Measurements from ENCODE around the gene MTNR1A. TPM values are rescaled to one million over a fixed set of nuclear protein-coding genes. Genes with fewer than 3 reads are reported as not detected.

The MTNR1A gene
- total and polyA plus RNA-seq, 5 donors from 2014 or later, result not detected

DNA sequence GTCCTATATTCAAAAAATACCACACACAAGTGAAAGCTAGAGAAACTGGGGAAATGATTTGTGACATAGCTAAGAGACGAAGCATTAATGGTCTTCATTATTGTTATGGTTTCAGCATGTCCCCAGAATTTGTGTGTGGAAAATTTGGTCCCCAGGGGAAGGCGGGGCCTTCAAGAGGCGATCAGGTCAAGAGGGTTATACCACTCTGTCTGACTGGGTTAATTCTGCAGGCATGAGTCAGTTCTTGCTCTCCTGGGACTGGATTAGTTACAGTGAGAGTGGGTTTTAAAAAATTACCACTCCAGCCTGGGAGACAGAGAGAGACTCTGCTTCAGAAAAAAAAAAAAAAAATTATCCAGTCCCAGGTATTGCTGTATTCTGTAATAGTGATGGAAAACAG, 2.1 kb upstream of the MTNR1A start:
- no peak overlapping the region for H3K27ac ChIP-seq (ENCODE audit: insufficient read depth, low read length, poor library complexity, severe bottlenecking)
- no peak for DNase-seq
- ATAC-seq (ENCODE audit: low read depth in 2 of 2), result no peak
- Mint-ChIP-seq H3K27me3 (peaks cover 10% of the 10 kb centered on the region), H3K4me3 (no peak overlapping the region), H3K4me1 (no peaks in the 10 kb centered on the region), H3K27ac (no peak overlapping the region), H3K9me3 (peaks cover 0 to 6% (median 2%) of the 10 kb centered on the region in 7 donors), H3K36me3 (no peaks in the 10 kb centered on the region)
- H3K9me3 ChIP-seq (ENCODE audit: control insufficient read depth in 2 of 2, low read length in 2 of 2), result no peaks in the 10 kb centered on the region
- no peaks in the 10 kb centered on the region for H3K27me3 ChIP-seq (ENCODE audit: control insufficient read depth, insufficient read depth, low read length)
- no peaks in the 10 kb centered on the region for H3K36me3 ChIP-seq (ENCODE audit: control insufficient read depth, insufficient read depth, low read length)
- H3K4me3 ChIP-seq (ENCODE audit: low read depth, low read length), result no peak overlapping the region
- no peaks in the 10 kb centered on the region for H3K4me1 ChIP-seq (ENCODE audit: control insufficient read depth, insufficient read depth, low read length, poor library complexity, severe bottlenecking)

GRCh38 chr4:186557061-186557460, 1.7 kb upstream of the MTNR1A start:
- Histone ChIP-seq H3K4me1 (ENCODE audit: control insufficient read depth, insufficient read depth, low read length, poor library complexity, severe bottlenecking) (no peaks in the 10 kb centered on the region), H3K36me3 (ENCODE audit: control insufficient read depth, insufficient read depth, low read length) (no peaks in the 10 kb centered on the region), H3K27ac (ENCODE audit: insufficient read depth, low read length, poor library complexity, severe bottlenecking) (no peak overlapping the region), H3K4me3 (ENCODE audit: low read depth, low read length) (no peak overlapping the region), H3K9me3 (ENCODE audit: control insufficient read depth in 2 of 2, low read length in 2 of 2) (no peaks in the 10 kb centered on the region), H3K27me3 (ENCODE audit: control insufficient read depth, insufficient read depth, low read length) (no peaks in the 10 kb centered on the region)
- H3K27me3 Mint-ChIP-seq, result peaks cover 10% of the 10 kb centered on the region
- DNase-seq (no peak), ATAC-seq (ENCODE audit: low read depth in 2 of 2) (no peak)
- no peak overlapping the region for H3K27ac Mint-ChIP-seq
- H3K9me3 Mint-ChIP-seq, result peaks cover 0 to 6% (median 2%) of the 10 kb centered on the region in 7 donors
- no peaks in the 10 kb centered on the region for H3K36me3 Mint-ChIP-seq
- no peak overlapping the region for H3K4me3 Mint-ChIP-seq
- H3K4me1 Mint-ChIP-seq, result no peaks in the 10 kb centered on the region

DNA sequence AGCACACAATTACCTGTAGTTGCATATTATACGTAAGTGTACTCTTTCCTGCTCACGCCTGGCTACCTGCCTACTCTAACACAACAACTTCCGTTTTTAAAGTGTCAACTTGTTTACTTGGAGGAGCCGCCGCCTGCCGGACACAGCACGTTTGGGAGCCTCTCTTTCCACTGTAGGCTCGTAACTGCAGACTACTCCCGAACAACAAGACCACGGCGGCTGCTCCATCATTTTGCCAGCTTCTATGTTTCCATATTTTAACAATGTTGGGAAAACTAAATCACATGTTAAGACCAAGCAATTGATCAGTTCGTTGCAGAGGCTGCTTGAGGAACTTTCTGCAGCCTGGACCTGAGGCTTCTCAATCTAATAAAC, 841 bp downstream of the MTNR1A start:
- ATAC-seq (ENCODE audit: low read depth in 2 of 2) (no peak), DNase-seq (no peak)
- peaks cover 11% of the 10 kb centered on the region for H3K27me3 Mint-ChIP-seq
- peaks cover 0 to 3% (median 0%) of the 10 kb centered on the region in 7 donors for H3K9me3 Mint-ChIP-seq
- Histone ChIP-seq H3K27ac (ENCODE audit: insufficient read depth, low read length, poor library complexity, severe bottlenecking) (no peak overlapping the region), H3K4me3 (ENCODE audit: low read depth, low read length) (no peak overlapping the region), H3K4me1 (ENCODE audit: control insufficient read depth, insufficient read depth, low read length, poor library complexity, severe bottlenecking) (no peaks in the 10 kb centered on the region), H3K9me3 (ENCODE audit: control insufficient read depth in 2 of 2, low read length in 2 of 2) (no peaks in the 10 kb centered on the region), H3K36me3 (ENCODE audit: control insufficient read depth, insufficient read depth, low read length) (no peaks in the 10 kb centered on the region), H3K27me3 (ENCODE audit: control insufficient read depth, insufficient read depth, low read length) (peaks cover 2% of the 10 kb centered on the region)
- H3K27ac Mint-ChIP-seq, result no peak overlapping the region
- H3K4me1 Mint-ChIP-seq, result no peaks in the 10 kb centered on the region
- H3K36me3 Mint-ChIP-seq, result no peaks in the 10 kb centered on the region
- H3K4me3 Mint-ChIP-seq, result no peak overlapping the region

GRCh38 chr4:186553717-186554116, 1.6 kb downstream of the MTNR1A start:
- peaks cover 2% of the 10 kb centered on the region for H3K27me3 ChIP-seq (ENCODE audit: control insufficient read depth, insufficient read depth, low read length)
- no peaks in the 10 kb centered on the region for H3K4me1 ChIP-seq (ENCODE audit: control insufficient read depth, insufficient read depth, low read length, poor library complexity, severe bottlenecking)
- H3K27me3 Mint-ChIP-seq, result peaks cover 14% of the 10 kb centered on the region
- H3K36me3 ChIP-seq (ENCODE audit: control insufficient read depth, insufficient read depth, low read length), result no peaks in the 10 kb centered on the region
- no peak overlapping the region for H3K4me3 Mint-ChIP-seq
- peaks cover 0 to 3% (median 0%) of the 10 kb centered on the region in 7 donors for H3K9me3 Mint-ChIP-seq
- no peaks in the 10 kb centered on the region for H3K9me3 ChIP-seq (ENCODE audit: control insufficient read depth in 2 of 2, low read length in 2 of 2)
- H3K4me1 Mint-ChIP-seq, result no peaks in the 10 kb centered on the region
- ATAC-seq (ENCODE audit: low read depth in 2 of 2) (no peak), DNase-seq (no peak)
- H3K27ac Mint-ChIP-seq, result no peak overlapping the region
- H3K27ac ChIP-seq (ENCODE audit: insufficient read depth, low read length, poor library complexity, severe bottlenecking), result no peak overlapping the region
- no peaks in the 10 kb centered on the region for H3K36me3 Mint-ChIP-seq
- no peak overlapping the region for H3K4me3 ChIP-seq (ENCODE audit: low read depth, low read length)

GRCh38 chr4:186551849-186552248, 3.5 kb downstream of the MTNR1A start:
- no peak for DNase-seq
- Histone ChIP-seq H3K27ac (ENCODE audit: insufficient read depth, low read length, poor library complexity, severe bottlenecking) (no peak overlapping the region), H3K4me1 (ENCODE audit: control insufficient read depth, insufficient read depth, low read length, poor library complexity, severe bottlenecking) (no peaks in the 10 kb centered on the region), H3K9me3 (ENCODE audit: control insufficient read depth in 2 of 2, low read length in 2 of 2) (no peaks in the 10 kb centered on the region), H3K4me3 (ENCODE audit: low read depth, low read length) (no peak overlapping the region), H3K36me3 (ENCODE audit: control insufficient read depth, insufficient read depth, low read length) (no peaks in the 10 kb centered on the region), H3K27me3 (ENCODE audit: control insufficient read depth, insufficient read depth, low read length) (peaks cover 2% of the 10 kb centered on the region)
- peaks cover 14% of the 10 kb centered on the region for H3K27me3 Mint-ChIP-seq
- H3K36me3 Mint-ChIP-seq, result no peaks in the 10 kb centered on the region
- no peak overlapping the region for H3K27ac Mint-ChIP-seq
- no peaks in the 10 kb centered on the region for H3K4me1 Mint-ChIP-seq
- no peak overlapping the region for H3K4me3 Mint-ChIP-seq
- H3K9me3 Mint-ChIP-seq, result peaks cover 0 to 4% (median 0%) of the 10 kb centered on the region in 7 donors
- ATAC-seq (ENCODE audit: low read depth in 2 of 2), result no peak

GRCh38 chr4:186545436-186545835, 9.9 kb downstream of the MTNR1A start:
- no peaks in the 10 kb centered on the region for H3K36me3 Mint-ChIP-seq
- DNase-seq (no peak), ATAC-seq (ENCODE audit: low read depth in 2 of 2) (no peak)
- H3K9me3 Mint-ChIP-seq, result peaks cover 0 to 13% (median 4%) of the 10 kb centered on the region in 7 donors
- no peak overlapping the region for H3K27ac ChIP-seq (ENCODE audit: insufficient read depth, low read length, poor library complexity, severe bottlenecking)
- no peaks in the 10 kb centered on the region for H3K36me3 ChIP-seq (ENCODE audit: control insufficient read depth, insufficient read depth, low read length)
- H3K4me3 Mint-ChIP-seq, result no peak overlapping the region
- no peaks in the 10 kb centered on the region for H3K4me1 ChIP-seq (ENCODE audit: control insufficient read depth, insufficient read depth, low read length, poor library complexity, severe bottlenecking)
- no peaks in the 10 kb centered on the region for H3K27me3 ChIP-seq (ENCODE audit: control insufficient read depth, insufficient read depth, low read length)
- no peak overlapping the region for H3K4me3 ChIP-seq (ENCODE audit: low read depth, low read length)
- H3K4me1 Mint-ChIP-seq, result no peaks in the 10 kb centered on the region
- H3K27ac Mint-ChIP-seq, result no peak overlapping the region
- peaks cover 5% of the 10 kb centered on the region for H3K27me3 Mint-ChIP-seq
- no peaks in the 10 kb centered on the region for H3K9me3 ChIP-seq (ENCODE audit: control insufficient read depth in 2 of 2, low read length in 2 of 2)

- H3K4me3 ChIP-seq (ENCODE audit: low read depth, low read length), result no peak overlapping the region
- H3K36me3 Mint-ChIP-seq, result no peaks in the 10 kb centered on the region
- no peak overlapping the region for H3K27ac Mint-ChIP-seq
- H3K4me1 Mint-ChIP-seq, result no peaks in the 10 kb centered on the region
- DNase-seq (no peak), ATAC-seq (ENCODE audit: low read depth in 2 of 2) (no peak)
- no peaks in the 10 kb centered on the region for H3K36me3 ChIP-seq (ENCODE audit: control insufficient read depth, insufficient read depth, low read length)
- H3K27me3 ChIP-seq (ENCODE audit: control insufficient read depth, insufficient read depth, low read length), result no peaks in the 10 kb centered on the region
- H3K9me3 Mint-ChIP-seq, result peaks cover 0 to 18% (median 5%) of the 10 kb centered on the region in 7 donors
- no peak overlapping the region for H3K4me3 Mint-ChIP-seq
- no peaks in the 10 kb centered on the region for H3K9me3 ChIP-seq (ENCODE audit: control insufficient read depth in 2 of 2, low read length in 2 of 2)
- H3K27ac ChIP-seq (ENCODE audit: insufficient read depth, low read length, poor library complexity, severe bottlenecking), result no peak overlapping the region
- no peaks in the 10 kb centered on the region for H3K4me1 ChIP-seq (ENCODE audit: control insufficient read depth, insufficient read depth, low read length, poor library complexity, severe bottlenecking)
- H3K27me3 Mint-ChIP-seq, result peaks cover 5% of the 10 kb centered on the region
These were observed 12.2 kb downstream of the MTNR1A start for GRCh38 chr4:186543206-186543605.

DNA sequence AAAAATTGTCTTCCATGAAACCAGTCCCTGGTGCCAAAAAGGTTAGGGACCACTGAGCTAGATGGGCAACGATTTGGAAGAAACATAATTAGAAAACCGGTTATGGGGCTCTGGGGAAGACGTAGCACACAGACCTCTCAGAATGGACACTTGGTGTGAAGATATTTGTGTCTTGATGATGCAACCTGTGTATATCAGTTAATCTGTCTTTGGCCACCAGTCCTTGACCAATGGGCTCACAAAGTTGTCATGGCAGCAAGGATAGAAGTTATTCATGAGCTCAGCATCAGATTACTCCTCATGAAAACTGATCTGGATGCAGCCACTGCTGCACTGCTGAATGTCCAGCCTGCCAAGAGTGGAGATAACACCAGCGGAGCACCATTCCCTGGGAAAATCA, 13.6 kb downstream of the MTNR1A start:
- H3K4me3 Mint-ChIP-seq, result no peak overlapping the region

More for the DNA sequence above, 13.6 kb downstream of the MTNR1A start:
- ATAC-seq (ENCODE audit: low read depth in 2 of 2) (no peak), DNase-seq (no peak)
- Histone ChIP-seq H3K9me3 (ENCODE audit: control insufficient read depth in 2 of 2, low read length in 2 of 2) (no peaks in the 10 kb centered on the region), H3K36me3 (ENCODE audit: control insufficient read depth, insufficient read depth, low read length) (no peaks in the 10 kb centered on the region), H3K4me1 (ENCODE audit: control insufficient read depth, insufficient read depth, low read length, poor library complexity, severe bottlenecking) (no peaks in the 10 kb centered on the region), H3K27me3 (ENCODE audit: control insufficient read depth, insufficient read depth, low read length) (no peaks in the 10 kb centered on the region), H3K4me3 (ENCODE audit: low read depth, low read length) (no peak overlapping the region), H3K27ac (ENCODE audit: insufficient read depth, low read length, poor library complexity, severe bottlenecking) (no peak overlapping the region)
- H3K4me1 Mint-ChIP-seq, result no peaks in the 10 kb centered on the region
- H3K27me3 Mint-ChIP-seq, result peaks cover 6% of the 10 kb centered on the region
- peaks cover 0 to 14% (median 5%) of the 10 kb centered on the region in 7 donors for H3K9me3 Mint-ChIP-seq
- no peaks in the 10 kb centered on the region for H3K36me3 Mint-ChIP-seq
- H3K27ac Mint-ChIP-seq, result no peak overlapping the region
